ENCODE results near the gene ARID1A.

The ARID1A gene

DNA sequence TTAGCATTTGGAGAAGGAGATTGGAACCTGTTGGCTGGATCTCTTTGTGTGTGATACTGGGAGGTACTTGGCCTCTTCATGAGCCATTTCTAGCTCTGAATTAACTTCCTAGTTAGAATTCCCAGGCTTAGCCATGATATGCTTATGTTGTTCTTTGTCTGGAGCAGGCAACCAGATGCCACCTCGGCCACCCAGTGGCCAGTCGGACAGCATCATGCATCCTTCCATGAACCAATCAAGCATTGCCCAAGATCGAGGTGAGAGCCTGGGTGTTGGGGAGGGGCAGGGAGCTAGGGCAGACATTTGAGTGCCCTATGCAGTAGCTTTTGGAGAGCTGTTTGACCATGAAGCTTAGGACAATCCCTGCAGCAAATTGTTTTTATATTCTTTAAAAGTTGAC lies 65.4 kb downstream of the ARID1A start:
- no peak overlapping the region for H2AK5ac ChIP-seq (ENCODE audit: low read length)
- peak; percentile 8 for DNase-seq
- H3K9ac ChIP-seq (ENCODE audit: low read length): no peak overlapping the region
- H3K18ac ChIP-seq (ENCODE audit: low read length): no peak overlapping the region
- H3K27ac ChIP-seq (ENCODE audit: low read depth, low read length): no peak overlapping the region
- H2BK5ac ChIP-seq (ENCODE audit: low read length): no peak overlapping the region
- peaks cover 9% of the 10 kb centered on the region for H3K79me2 ChIP-seq (ENCODE audit: control insufficient read depth, insufficient read depth, low read length)
- H3K23ac ChIP-seq (ENCODE audit: low read length): no peak overlapping the region
- no peak overlapping the region for H2BK120ac ChIP-seq (ENCODE audit: low read depth, low read length)
- H3K36me3 ChIP-seq (ENCODE audit: control insufficient read depth, insufficient read depth, low read length): peaks cover 14% of the 10 kb centered on the region
- H3K4me2 ChIP-seq (ENCODE audit: low read length): no peak overlapping the region
- no peak overlapping the region for H3K4ac ChIP-seq (ENCODE audit: low read depth, low read length)
- no peak overlapping the region for H3K4me3 ChIP-seq (ENCODE audit: low read length)
- H3K27me3 ChIP-seq (ENCODE audit: insufficient read depth, low read length, poor library complexity): no peaks in the 10 kb centered on the region
- no peak overlapping the region for H2BK15ac ChIP-seq (replicated peaks; ENCODE audit: low read depth)
- H3K56ac ChIP-seq (ENCODE audit: low read length): no peak overlapping the region
- no CpG with 5 or more reads among the region's 3 CpGs for WGBS (ENCODE audit: extremely low coverage, insufficient coverage, low lambda C conversion rate)
- H3K79me1 ChIP-seq (ENCODE audit: low read length): peaks cover 16% of the 10 kb centered on the region
- H3K4me1 ChIP-seq (ENCODE audit: control insufficient read depth, low read depth, low read length): no peaks in the 10 kb centered on the region
- no peak overlapping the region for H4K8ac ChIP-seq (ENCODE audit: low read depth, low read length)
- H4K5ac ChIP-seq (ENCODE audit: low read length): no peak overlapping the region

DNA sequence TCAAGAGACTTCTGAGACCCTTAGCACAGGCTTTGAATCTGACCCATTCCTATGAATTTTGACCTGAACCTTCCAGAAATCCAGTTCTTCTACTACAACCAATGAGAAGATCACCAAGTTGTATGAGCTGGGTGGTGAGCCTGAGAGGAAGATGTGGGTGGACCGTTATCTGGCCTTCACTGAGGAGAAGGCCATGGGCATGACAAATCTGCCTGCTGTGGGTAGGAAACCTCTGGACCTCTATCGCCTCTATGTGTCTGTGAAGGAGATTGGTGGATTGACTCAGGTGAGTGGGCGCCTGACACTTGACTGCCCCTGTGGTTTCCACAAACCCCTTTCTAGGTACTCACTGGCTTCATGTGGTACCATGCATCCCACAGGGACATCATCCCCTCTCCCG lies 71.9 kb downstream of the ARID1A start:
- H3K36me3 ChIP-seq (ENCODE audit: control insufficient read depth, insufficient read depth, low read length): peaks cover 37% of the 10 kb centered on the region
- no peaks in the 10 kb centered on the region for H3K27me3 ChIP-seq (ENCODE audit: insufficient read depth, low read length, poor library complexity)
- no peak overlapping the region for H3K27ac ChIP-seq (ENCODE audit: low read depth, low read length)
- H2BK15ac ChIP-seq (replicated peaks; ENCODE audit: low read depth): no peak overlapping the region
- no CpG with 5 or more reads among the region's 4 CpGs for WGBS (ENCODE audit: extremely low coverage, insufficient coverage, low lambda C conversion rate)
- no peak overlapping the region for H3K23ac ChIP-seq (ENCODE audit: low read length)
- no peak overlapping the region for H3K9ac ChIP-seq (ENCODE audit: low read length)
- H3K4me3 ChIP-seq (ENCODE audit: low read length): no peak overlapping the region
- no peak overlapping the region for H2AK5ac ChIP-seq (ENCODE audit: low read length)
- no peak overlapping the region for H3K56ac ChIP-seq (ENCODE audit: low read length)
- no peak overlapping the region for H3K4ac ChIP-seq (ENCODE audit: low read depth, low read length)
- DNase-seq: no peak
- H2BK5ac ChIP-seq (ENCODE audit: low read length): no peak overlapping the region
- H2BK120ac ChIP-seq (ENCODE audit: low read depth, low read length): no peak overlapping the region
- H4K8ac ChIP-seq (ENCODE audit: low read depth, low read length): no peak overlapping the region
- H3K79me2 ChIP-seq (ENCODE audit: control insufficient read depth, insufficient read depth, low read length): no peaks in the 10 kb centered on the region
- peaks cover 6% of the 10 kb centered on the region for H3K79me1 ChIP-seq (ENCODE audit: low read length)
- H3K4me2 ChIP-seq (ENCODE audit: low read length): no peak overlapping the region
- no peak overlapping the region for H4K5ac ChIP-seq (ENCODE audit: low read length)
- no peak overlapping the region for H3K18ac ChIP-seq (ENCODE audit: low read length)
- no peaks in the 10 kb centered on the region for H3K4me1 ChIP-seq (ENCODE audit: control insufficient read depth, low read depth, low read length)

GRCh38 chr1:26768755-26769154 lies 72.9 kb downstream of the ARID1A start:
- H3K4ac ChIP-seq (ENCODE audit: low read depth, low read length): no peak overlapping the region
- no peaks in the 10 kb centered on the region for H3K4me1 ChIP-seq (ENCODE audit: control insufficient read depth, low read depth, low read length)
- no peak overlapping the region for H3K27ac ChIP-seq (ENCODE audit: low read depth, low read length)
- H4K5ac ChIP-seq (ENCODE audit: low read length): no peak overlapping the region
- no peak overlapping the region for H3K9ac ChIP-seq (ENCODE audit: low read length)
- H3K79me1 ChIP-seq (ENCODE audit: low read length): peaks cover 4% of the 10 kb centered on the region
- DNase-seq: no peak
- no peak overlapping the region for H2AK5ac ChIP-seq (ENCODE audit: low read length)
- no peak overlapping the region for H3K23ac ChIP-seq (ENCODE audit: low read length)
- no peak overlapping the region for H3K4me3 ChIP-seq (ENCODE audit: low read length)
- no peak overlapping the region for H4K8ac ChIP-seq (ENCODE audit: low read depth, low read length)
- H2BK15ac ChIP-seq (replicated peaks; ENCODE audit: low read depth): no peak overlapping the region
- no peak overlapping the region for H3K56ac ChIP-seq (ENCODE audit: low read length)
- H3K18ac ChIP-seq (ENCODE audit: low read length): no peak overlapping the region
- no peak overlapping the region for H2BK5ac ChIP-seq (ENCODE audit: low read length)
- no peaks in the 10 kb centered on the region for H3K27me3 ChIP-seq (ENCODE audit: insufficient read depth, low read length, poor library complexity)
- H3K36me3 ChIP-seq (ENCODE audit: control insufficient read depth, insufficient read depth, low read length): peaks cover 41% of the 10 kb centered on the region
- WGBS (ENCODE audit: extremely low coverage, insufficient coverage, low lambda C conversion rate): no CpG with 5 or more reads among the region's 3 CpGs
- no peak overlapping the region for H2BK120ac ChIP-seq (ENCODE audit: low read depth, low read length)
- H3K79me2 ChIP-seq (ENCODE audit: control insufficient read depth, insufficient read depth, low read length): no peaks in the 10 kb centered on the region
- no peak overlapping the region for H3K4me2 ChIP-seq (ENCODE audit: low read length)

DNA sequence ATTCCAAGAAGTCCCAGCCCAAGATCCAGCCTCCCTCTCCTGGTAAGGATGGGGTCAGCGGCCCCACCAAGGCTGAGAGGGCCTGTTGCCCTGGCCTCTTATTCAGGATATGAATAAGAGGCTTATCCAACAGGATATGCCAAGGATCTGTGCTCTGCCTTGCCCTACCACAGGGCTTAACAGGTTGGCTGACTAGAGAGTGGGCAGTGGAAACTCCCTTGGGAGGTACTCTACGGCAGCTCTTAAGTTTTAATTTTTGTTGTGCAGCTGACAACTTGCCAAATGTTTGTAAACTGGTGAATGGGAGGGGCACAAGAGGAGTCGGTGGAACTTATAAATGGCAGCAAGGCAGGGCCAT lies 75.4 kb downstream of the ARID1A start:
- Histone ChIP-seq H4K8ac (ENCODE audit: low read depth, low read length) (no peak overlapping the region), H4K5ac (ENCODE audit: low read length) (no peak overlapping the region), H2BK15ac (replicated peaks; ENCODE audit: low read depth) (no peak overlapping the region), H3K9ac (ENCODE audit: low read length) (no peak overlapping the region), H3K36me3 (ENCODE audit: control insufficient read depth, insufficient read depth, low read length) (peaks cover 46% of the 10 kb centered on the region), H3K4me1 (ENCODE audit: control insufficient read depth, low read depth, low read length) (no peaks in the 10 kb centered on the region), H3K79me2 (ENCODE audit: control insufficient read depth, insufficient read depth, low read length) (no peaks in the 10 kb centered on the region), H3K18ac (ENCODE audit: low read length) (no peak overlapping the region), H3K27ac (ENCODE audit: low read depth, low read length) (no peak overlapping the region), H3K4ac (ENCODE audit: low read depth, low read length) (no peak overlapping the region), H3K27me3 (ENCODE audit: insufficient read depth, low read length, poor library complexity) (no peaks in the 10 kb centered on the region), H3K79me1 (ENCODE audit: low read length) (peaks cover 2% of the 10 kb centered on the region), H2BK5ac (ENCODE audit: low read length) (no peak overlapping the region), H2BK120ac (ENCODE audit: low read depth, low read length) (no peak overlapping the region), H3K23ac (ENCODE audit: low read length) (no peak overlapping the region), H3K56ac (ENCODE audit: low read length) (no peak overlapping the region), H2AK5ac (ENCODE audit: low read length) (no peak overlapping the region), H3K4me3 (ENCODE audit: low read length) (no peak overlapping the region), H3K4me2 (ENCODE audit: low read length) (no peak overlapping the region)
- no peak for DNase-seq
- WGBS (ENCODE audit: extremely low coverage, insufficient coverage, low lambda C conversion rate): no CpG with 5 or more reads among the region's 3 CpGs

DNA sequence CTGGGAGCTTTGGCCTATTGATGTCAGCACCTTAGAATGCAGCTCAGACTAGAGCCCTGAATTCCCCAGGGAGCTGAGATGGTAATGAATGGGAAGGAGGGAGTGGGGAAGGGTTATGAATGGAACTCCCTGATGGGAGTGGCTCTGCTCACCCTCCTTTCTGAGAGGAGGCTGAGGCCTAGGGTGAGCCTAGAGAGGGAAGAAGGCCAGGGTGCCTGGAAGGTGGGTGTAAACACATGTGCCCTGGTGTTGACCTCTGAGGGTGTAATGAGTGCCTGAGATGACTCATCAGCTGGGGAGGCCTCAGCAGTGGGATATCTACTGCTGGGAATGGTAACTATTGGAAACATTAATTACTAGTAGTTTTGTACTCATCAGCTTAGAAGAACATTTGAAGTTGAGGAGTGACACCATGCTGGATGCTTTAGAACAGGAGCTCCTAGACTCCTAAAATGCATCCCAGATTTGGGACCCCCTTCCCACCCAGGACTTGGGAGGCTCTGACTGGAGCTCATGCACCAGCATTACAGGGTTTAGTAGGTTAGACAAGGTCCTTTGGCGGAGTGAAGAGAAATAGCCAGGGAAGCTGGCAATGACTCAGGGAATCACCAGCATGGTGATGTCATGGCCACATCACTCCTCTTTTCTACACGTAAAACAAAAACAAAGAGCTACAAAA lies 76.0 kb downstream of the ARID1A start:
- no peaks in the 10 kb centered on the region for H3K79me2 ChIP-seq (ENCODE audit: control insufficient read depth, insufficient read depth, low read length)
- no peak overlapping the region for H2BK5ac ChIP-seq (ENCODE audit: low read length)
- peak; percentile 95 for DNase-seq
- no peak overlapping the region for H2BK120ac ChIP-seq (ENCODE audit: low read depth, low read length)
- H4K5ac ChIP-seq (ENCODE audit: low read length): no peak overlapping the region
- H3K4me2 ChIP-seq (ENCODE audit: low read length): no peak overlapping the region
- WGBS (ENCODE audit: extremely low coverage, insufficient coverage, low lambda C conversion rate): no CpG with 5 or more reads among the region's 2 CpGs
- H4K8ac ChIP-seq (ENCODE audit: low read depth, low read length): no peak overlapping the region
- peaks cover 2% of the 10 kb centered on the region for H3K79me1 ChIP-seq (ENCODE audit: low read length)
- H3K56ac ChIP-seq (ENCODE audit: low read length): no peak overlapping the region
- peaks cover 42% of the 10 kb centered on the region for H3K36me3 ChIP-seq (ENCODE audit: control insufficient read depth, insufficient read depth, low read length)
- no peak overlapping the region for H3K23ac ChIP-seq (ENCODE audit: low read length)
- no peak overlapping the region for H3K18ac ChIP-seq (ENCODE audit: low read length)
- no peaks in the 10 kb centered on the region for H3K27me3 ChIP-seq (ENCODE audit: insufficient read depth, low read length, poor library complexity)
- H3K4ac ChIP-seq (ENCODE audit: low read depth, low read length): no peak overlapping the region
- H3K4me1 ChIP-seq (ENCODE audit: control insufficient read depth, low read depth, low read length): no peaks in the 10 kb centered on the region
- no peak overlapping the region for H3K27ac ChIP-seq (ENCODE audit: low read depth, low read length)
- H2BK15ac ChIP-seq (replicated peaks; ENCODE audit: low read depth): no peak overlapping the region
- no peak overlapping the region for H3K4me3 ChIP-seq (ENCODE audit: low read length)
- H3K9ac ChIP-seq (ENCODE audit: low read length): no peak overlapping the region
- no peak overlapping the region for H2AK5ac ChIP-seq (ENCODE audit: low read length)

- H3K79me2 ChIP-seq (ENCODE audit: control insufficient read depth, insufficient read depth, low read length): no peaks in the 10 kb centered on the region
- H3K36me3 ChIP-seq (ENCODE audit: control insufficient read depth, insufficient read depth, low read length): peaks cover 39% of the 10 kb centered on the region
- peaks cover 2% of the 10 kb centered on the region for H3K79me1 ChIP-seq (ENCODE audit: low read length)
- no peaks in the 10 kb centered on the region for H3K4me1 ChIP-seq (ENCODE audit: control insufficient read depth, low read depth, low read length)
- no peak overlapping the region for H3K4ac ChIP-seq (ENCODE audit: low read depth, low read length)
- no peak overlapping the region for H4K5ac ChIP-seq (ENCODE audit: low read length)
- no peaks in the 10 kb centered on the region for H3K27me3 ChIP-seq (ENCODE audit: insufficient read depth, low read length, poor library complexity)
- no peak overlapping the region for H3K23ac ChIP-seq (ENCODE audit: low read length)
- H3K27ac ChIP-seq (ENCODE audit: low read depth, low read length): no peak overlapping the region
- H3K56ac ChIP-seq (ENCODE audit: low read length): no peak overlapping the region
- H3K18ac ChIP-seq (ENCODE audit: low read length): no peak overlapping the region
- H3K4me3 ChIP-seq (ENCODE audit: low read length): no peak overlapping the region
- H2BK120ac ChIP-seq (ENCODE audit: low read depth, low read length): no peak overlapping the region
- H2BK5ac ChIP-seq (ENCODE audit: low read length): no peak overlapping the region
- H3K9ac ChIP-seq (ENCODE audit: low read length): no peak overlapping the region
- H4K8ac ChIP-seq (ENCODE audit: low read depth, low read length): no peak overlapping the region
- no peak overlapping the region for H3K4me2 ChIP-seq (ENCODE audit: low read length)
- DNase-seq: peak; percentile 71
- no peak overlapping the region for H2AK5ac ChIP-seq (ENCODE audit: low read length)
- H2BK15ac ChIP-seq (replicated peaks; ENCODE audit: low read depth): no peak overlapping the region
- WGBS (ENCODE audit: extremely low coverage, insufficient coverage, low lambda C conversion rate): no CpG with 5 or more reads among the region's 4 CpGs
These were observed 76.9 kb downstream of the ARID1A start for GRCh38 chr1:26772687-26773086.

Measured in mesendoderm (in vitro differentiated cells).